Measurements from ENCODE around the gene DNAJC18. TPM values are rescaled to one million over a fixed set of nuclear protein-coding genes. Genes with fewer than 3 reads are reported as not detected.
"Not testable (repeated sequence)": the region's sequence is repeated elsewhere in the genome, so short reads cannot be mapped to it uniquely, and the experiment has no call there.

Gene DNAJC18
- total and polyA plus RNA-seq, 2 of the 8 experiments (the other 6 are each of a cell fraction or from before 2014, with no cell fraction given): 7.8 to 29.2 TPM

- H4K5ac ChIP-seq (ENCODE audit: insufficient read length, low read depth, low read length); H2AFZ ChIP-seq (ENCODE audit: low read length); H3K9ac ChIP-seq (replicated peaks in 1 of 4; ENCODE audit: extremely low read depth in 1 of 4, low read depth in 3 of 4, low read length in 3 of 4); H3K23ac ChIP-seq (ENCODE audit: insufficient read length); H3K56ac ChIP-seq (replicated peaks; ENCODE audit: insufficient read length, low read depth, low read length); POLR2A ChIA-PET (ENCODE audit: partially characterized antibody); H2BK5ac ChIP-seq (ENCODE audit: low read depth, low read length); H3K9me3 ChIP-seq (ENCODE audit: insufficient read depth in 2 of 2, low read depth in 1 of 2, low read length in 1 of 2); H2BK15ac ChIP-seq (ENCODE audit: low read length); H3K79me2 ChIP-seq (ENCODE audit: control insufficient read depth in 1 of 2, insufficient read depth in 2 of 2, low read length in 2 of 2); H4K20me1 ChIP-seq (replicated peaks in 1 of 2; ENCODE audit: control insufficient read depth in 1 of 2, insufficient read depth in 2 of 2, low read length in 2 of 2); H3K27me3 ChIP-seq (replicated peaks in 1 of 4; ENCODE audit: control insufficient read depth in 3 of 4, extremely low read depth in 1 of 4, insufficient read depth in 3 of 4, low read length in 3 of 4); H3K14ac ChIP-seq (ENCODE audit: insufficient read length); H2BK20ac ChIP-seq (ENCODE audit: low read length); FAIRE-seq; H3K79me1 ChIP-seq (ENCODE audit: low read depth, low read length); H3K36me3 ChIP-seq (ENCODE audit: control insufficient read depth in 2 of 4, insufficient read depth in 4 of 4, low read length in 3 of 4); H3K4me3 ChIP-seq (ENCODE audit: extremely low read depth in 1 of 4, insufficient read depth in 2 of 4, low read depth in 3 of 4, low read length in 4 of 4); H4K8ac ChIP-seq (ENCODE audit: extremely low read depth, insufficient read depth, low read length); H3K27ac ChIP-seq (ENCODE audit: low read depth, low read length); H3K23me2 ChIP-seq (ENCODE audit: low read depth, low read length); H2BK120ac ChIP-seq (replicated peaks; ENCODE audit: low read depth, low read length); H3K4me1 ChIP-seq (replicated peaks in 1 of 4; ENCODE audit: control insufficient read depth in 3 of 4, insufficient read depth in 4 of 4, low read length in 3 of 4); H3K4me2 ChIP-seq (ENCODE audit: insufficient read depth in 1 of 2, low read depth in 2 of 2, low read length in 2 of 2); H4K91ac ChIP-seq (replicated peaks; ENCODE audit: insufficient read length, low read length); H2AK5ac ChIP-seq (ENCODE audit: low read depth, low read length); H3K4ac ChIP-seq (replicated peaks; ENCODE audit: insufficient read length, low read depth, low read length); H3K18ac ChIP-seq (ENCODE audit: extremely low read depth, low read length); H2BK12ac ChIP-seq (ENCODE audit: low read depth, low read length); DNase-seq (ENCODE audit: low read depth in 1 of 2, low spot score in 2 of 2): not testable (repeated sequence)
- WGBS, 2 experiments (ENCODE audit: extremely low coverage in 1 of 2, insufficient coverage in 1 of 2, insufficient read length in 1 of 2, insufficient replicate concordance in 2 of 2, low coverage in 1 of 2, low lambda C conversion rate in 2 of 2, missing lambda C conversion rate in 1 of 2): 100% methylated on average over 2 of the region's 4 CpGs; no CpG with 5 or more reads in 1 of the 2 experiments
- CTCF ChIA-PET (ENCODE audit: partially characterized antibody): interaction anchor here (0.7 to 5.3 kb wide), 9 partner anchors 16 to 1010 kb away, joined by 3 to 38 read pairs (median 4); partner anchors contain the start of genes DNAJC18, ETF1 and UBE2D2
Observed at GRCh38 chr5:139479729-139480128, 40.4 kb upstream of the DNAJC18 start.
